Hematopoietic multipotent progenitor cell treated with erythropoietin and hydrocortisone succinate and interleukin-3 and kit ligand, for 17 days (in vitro differentiated cells): ENCODE data around the gene ZNF786.
"Not testable (repeated sequence)": the region's sequence is repeated elsewhere in the genome, so short reads cannot be mapped to it uniquely, and the experiment has no call there.

Experiments
- DNase-seq: peaks from one replicate; pipeline ENCODE4 v3.0.0-alpha.2; 2015; ENCODE audit warnings: low spot score

The ZNF786 gene, protein sequence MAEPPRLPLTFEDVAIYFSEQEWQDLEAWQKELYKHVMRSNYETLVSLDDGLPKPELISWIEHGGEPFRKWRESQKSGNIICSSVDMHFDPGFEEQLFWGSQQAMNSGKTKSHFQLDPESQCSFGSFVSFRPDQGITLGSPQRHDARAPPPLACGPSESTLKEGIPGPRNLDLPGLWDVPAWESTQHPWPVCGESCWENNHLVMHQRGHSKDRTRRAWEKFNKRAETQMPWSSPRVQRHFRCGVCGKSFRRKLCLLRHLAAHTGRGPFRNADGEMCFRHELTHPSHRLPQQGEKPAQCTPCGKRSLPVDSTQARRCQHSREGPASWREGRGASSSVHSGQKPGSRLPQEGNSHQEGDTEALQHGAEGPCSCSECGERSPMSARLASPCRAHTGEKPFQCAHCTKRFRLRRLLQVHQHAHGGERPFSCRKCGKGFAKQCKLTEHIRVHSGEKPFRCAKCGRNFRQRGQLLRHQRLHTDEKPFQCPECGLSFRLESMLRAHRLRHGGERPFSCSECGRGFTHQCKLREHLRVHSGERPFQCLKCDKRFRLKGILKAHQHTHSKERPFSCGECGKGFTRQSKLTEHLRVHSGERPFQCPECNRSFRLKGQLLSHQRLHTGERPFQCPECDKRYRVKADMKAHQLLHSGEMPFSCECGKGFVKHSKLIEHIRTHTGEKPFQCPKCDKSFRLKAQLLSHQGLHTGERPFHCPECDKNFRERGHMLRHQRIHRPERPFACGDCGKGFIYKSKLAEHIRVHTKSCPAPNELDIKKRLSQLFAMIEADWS

DNA sequence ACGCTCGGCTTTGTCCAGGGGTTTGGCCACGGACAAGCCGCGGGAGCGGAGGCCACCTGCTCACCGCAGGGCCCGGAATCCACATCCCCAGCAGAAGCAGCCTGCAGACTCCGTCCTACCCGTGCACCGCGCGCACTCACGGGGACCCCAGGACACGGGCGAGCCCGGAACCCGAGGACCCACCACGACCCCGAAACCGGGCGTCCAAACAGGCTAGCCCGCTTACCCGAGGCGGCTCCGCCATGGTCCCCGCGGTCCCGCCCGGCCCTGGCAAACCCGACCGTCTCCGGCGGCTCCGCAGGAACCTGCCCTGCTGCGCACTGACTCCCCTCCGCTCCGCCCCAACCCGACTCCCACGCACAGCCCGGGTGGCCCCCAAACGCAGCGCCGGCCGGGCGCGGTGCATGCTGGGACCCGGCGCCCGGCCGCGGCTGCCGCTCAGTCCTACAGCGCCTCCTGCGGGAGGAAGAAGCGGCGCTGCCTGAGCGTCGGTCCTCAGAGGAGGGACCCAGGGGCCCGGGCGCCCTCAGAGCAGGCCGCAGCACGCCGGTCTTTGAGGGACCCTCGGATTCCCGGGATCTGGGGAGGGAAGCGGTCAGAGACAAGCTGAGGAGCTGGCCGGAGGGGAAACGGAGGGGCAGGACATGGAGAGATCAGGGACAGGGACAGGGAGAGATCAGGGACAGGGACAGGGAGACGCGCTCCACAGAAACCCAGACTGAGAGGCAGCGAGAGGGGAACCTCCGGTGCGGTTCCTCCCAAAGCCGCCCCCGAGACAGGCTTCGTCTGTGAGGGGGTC lies at the start of gene ZNF786:
Gene ZNF786, minus strand, starts transcription at position 322 of the 799 bp plus-strand sequence. Its CDS starts 78 bp downstream, at position 244.
- DNase-seq, result peak; percentile 88

DNA sequence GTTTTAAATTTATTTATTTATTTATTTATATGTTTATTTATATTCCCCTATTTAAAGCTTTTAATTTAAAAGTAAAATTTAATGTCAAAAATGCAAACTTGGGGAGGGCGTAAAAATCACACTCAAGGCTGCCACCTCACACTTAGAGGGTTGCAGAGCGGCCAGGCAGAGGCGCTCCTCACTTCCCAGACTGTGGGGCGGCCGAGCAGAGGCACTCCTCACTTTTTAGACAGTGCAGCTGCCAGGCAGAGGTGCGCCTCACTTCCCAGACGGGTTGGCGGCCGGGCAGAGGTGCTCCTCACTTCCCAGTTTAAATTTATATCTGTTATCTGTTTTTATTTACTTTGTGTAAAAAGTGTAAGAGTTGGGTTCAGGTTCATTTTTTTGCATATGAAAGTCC lies 45.6 kb upstream of the ZNF786 start:
- no peak for DNase-seq

DNA sequence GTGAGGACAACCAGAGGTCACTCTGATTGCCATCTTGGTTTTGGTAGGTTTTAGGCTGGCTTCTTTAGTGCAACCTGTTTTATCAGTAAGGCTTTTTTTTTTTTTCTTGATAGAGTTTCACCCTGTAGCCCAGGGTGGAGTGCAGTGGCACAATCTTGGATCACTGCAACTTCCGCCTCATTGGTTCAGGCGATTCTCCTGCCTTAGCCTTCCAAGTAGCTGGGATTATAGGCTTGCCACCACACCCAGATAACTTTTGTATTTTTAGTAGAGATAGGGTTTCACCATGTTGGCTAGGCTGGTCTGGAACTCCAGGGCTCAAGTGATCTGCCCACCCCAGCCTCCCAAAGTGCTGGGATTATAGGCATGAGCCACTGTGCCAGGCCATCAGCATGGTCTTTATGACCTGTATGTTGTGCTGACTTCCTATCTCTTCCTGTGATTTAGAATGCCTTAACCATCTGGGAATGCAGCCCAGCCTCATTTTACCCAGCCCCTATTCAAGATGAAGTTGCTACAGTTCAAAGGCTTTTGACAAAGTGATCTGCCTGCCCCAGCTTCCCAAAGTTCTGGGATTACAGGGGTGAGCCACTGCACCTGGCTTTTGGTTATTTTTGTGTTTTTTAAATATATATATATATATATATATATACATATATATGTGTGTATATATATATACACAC lies 42.7 kb upstream of the ZNF786 start:
- no peak for DNase-seq

DNA sequence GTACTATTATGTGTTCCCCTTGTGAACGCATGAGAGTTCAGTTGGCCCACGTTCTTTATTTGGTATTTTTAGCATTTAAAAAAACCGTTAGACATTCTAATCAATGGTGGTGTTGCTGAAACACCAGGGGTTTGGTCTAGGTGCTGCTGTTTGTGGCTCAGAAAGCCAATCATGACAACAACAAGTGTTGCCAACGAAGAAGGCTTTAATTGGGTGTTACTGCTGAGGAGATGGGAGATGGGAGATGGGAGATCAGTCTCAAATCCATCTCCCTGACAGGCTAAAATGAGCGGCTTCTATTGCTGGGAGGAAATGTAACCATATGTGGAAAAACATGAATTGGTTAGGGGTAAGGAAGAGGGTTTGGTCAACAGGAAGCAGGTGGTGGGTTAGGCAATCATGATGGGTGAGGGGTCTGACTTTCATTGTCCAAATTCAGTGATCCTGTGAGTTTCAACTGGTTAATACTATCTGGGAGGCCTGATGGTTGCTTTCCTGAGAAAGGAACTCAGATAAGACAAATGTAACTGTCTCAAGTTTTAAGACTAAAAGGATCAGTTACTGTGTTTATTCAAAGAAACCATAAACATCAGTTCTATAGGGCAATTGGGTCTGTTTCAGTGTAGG lies 40.2 kb upstream of the ZNF786 start:
- no peak for DNase-seq

GRCh38 chr7:149126662-149127266 lies 36.2 kb upstream of the ZNF786 start:
- peak; percentile 50 for DNase-seq

- DNase-seq, result peak; percentile 95
Observed at GRCh38 chr7:149125863-149126661, 35.5 kb upstream of the ZNF786 start, which contains the start of gene ZNF425. Gene ZNF425, minus strand, starts transcription at chr7:149126324. Its CDS starts 111 bp downstream, at chr7:149126213.

GRCh38 chr7:149125189-149125862 lies 34.8 kb upstream of the ZNF786 start:
- no peak for DNase-seq

DNA sequence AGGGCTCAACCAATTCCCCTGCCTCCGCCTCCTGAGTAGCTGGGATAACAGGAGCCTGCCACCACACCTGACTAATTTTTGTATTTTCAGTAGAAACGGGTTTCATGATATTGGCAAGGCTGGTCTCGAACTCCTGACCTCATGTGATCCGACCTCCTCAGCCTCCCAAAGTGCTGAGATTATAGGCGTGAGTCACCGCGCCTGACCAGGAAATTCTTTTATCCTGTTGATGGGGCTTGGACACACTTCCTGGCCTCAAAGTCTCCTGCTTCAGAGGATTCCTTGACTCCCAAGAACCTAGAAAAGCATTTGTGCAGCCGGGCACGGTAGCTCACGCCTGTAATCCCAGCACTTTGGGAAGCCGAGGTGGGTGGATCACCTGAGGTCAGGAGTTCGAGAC lies 19.5 kb upstream of the ZNF786 start:
- no peak for DNase-seq

- no peak for DNase-seq
Observed at GRCh38 chr7:149104749-149105148, 14.2 kb upstream of the ZNF786 start.

GRCh38 chr7:149104214-149104613 lies 13.7 kb upstream of the ZNF786 start:
- DNase-seq, result no peak

- no peak for DNase-seq
Observed at GRCh38 chr7:149103424-149103823, 12.9 kb upstream of the ZNF786 start.

DNA sequence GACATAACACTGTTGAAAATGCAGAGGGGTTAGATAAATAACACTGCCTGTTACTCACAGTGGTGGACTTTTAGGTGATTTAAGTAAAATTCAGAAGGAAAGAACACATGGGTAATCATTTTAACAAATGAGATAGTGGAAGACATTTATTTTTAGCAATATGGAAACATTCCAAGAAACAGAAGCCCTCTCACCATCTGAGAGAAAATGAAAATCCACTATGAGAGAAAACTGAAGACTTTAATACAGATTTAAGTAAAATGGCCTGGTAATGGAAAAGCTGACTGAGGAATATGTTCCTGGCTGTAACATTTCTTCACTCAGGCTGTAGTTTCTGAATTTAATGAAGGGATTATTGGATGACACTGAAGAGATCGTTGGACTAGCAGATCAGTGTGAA lies 12.1 kb upstream of the ZNF786 start:
- DNase-seq, result no peak

DNA sequence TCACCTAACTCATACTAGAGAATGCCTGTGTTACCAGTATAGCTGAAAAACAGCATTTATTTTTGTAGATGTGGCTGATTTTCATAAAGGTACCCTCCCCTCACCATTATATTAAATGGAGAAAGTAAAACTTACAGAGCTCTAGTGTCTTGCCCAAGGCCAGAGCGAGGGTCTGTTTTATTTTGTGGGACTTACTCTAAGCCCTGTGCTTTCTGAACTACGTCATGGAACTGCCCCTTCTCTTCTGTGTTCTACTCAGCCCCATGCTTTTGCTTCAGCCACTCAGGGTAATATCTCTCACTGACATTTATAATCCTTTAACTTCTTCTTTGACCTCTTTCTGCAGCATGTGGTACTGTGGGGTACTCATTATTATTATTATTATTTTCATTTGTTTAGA lies 10.3 kb upstream of the ZNF786 start:
- no peak for DNase-seq

- DNase-seq, result no peak
Observed at GRCh38 chr7:149099058-149099457, 8.5 kb upstream of the ZNF786 start.

GRCh38 chr7:149097088-149097487 lies 6.6 kb upstream of the ZNF786 start:
- DNase-seq, result no peak

- no peak for DNase-seq
Observed at GRCh38 chr7:149093228-149093627, 2.7 kb upstream of the ZNF786 start.

- DNase-seq, result not testable (repeated sequence)
Observed at GRCh38 chr7:149092244-149092643, 1.7 kb upstream of the ZNF786 start.

- no peak for DNase-seq
Observed at GRCh38 chr7:149087376-149087775, 3.1 kb downstream of the ZNF786 start.

- no peak for DNase-seq
Observed at GRCh38 chr7:149085866-149086265, 4.7 kb downstream of the ZNF786 start.
